ENCODE measurements around the gene MACROH2A1. TPM values are rescaled to one million over a fixed set of nuclear protein-coding genes. Genes with fewer than 3 reads are reported as not detected.
"Not testable (repeated sequence)": the region's sequence is repeated elsewhere in the genome, so short reads cannot be mapped to it uniquely, and the experiment has no call there.

Gene MACROH2A1
- total and polyA plus RNA-seq, 2 experiments from 2014 or later, result 115 to 125 TPM

DNA sequence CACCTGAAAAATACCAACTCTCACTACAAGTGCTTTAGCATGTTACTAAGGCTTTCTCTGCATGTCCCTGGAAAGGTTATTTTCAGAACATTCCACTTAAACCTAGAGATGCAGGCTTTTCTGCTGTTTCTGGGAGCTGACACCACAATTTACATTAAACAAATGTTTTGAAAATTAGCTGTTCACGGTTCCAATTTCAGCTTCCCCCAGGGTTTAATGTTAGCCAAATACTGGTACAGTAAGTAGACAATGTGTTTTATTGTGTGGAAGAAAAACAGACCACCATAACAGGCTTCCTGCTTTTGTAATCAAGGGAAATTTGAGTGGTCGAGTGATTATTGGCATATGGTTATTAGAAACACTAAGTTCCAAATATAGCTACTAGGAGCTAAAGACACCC is 32.0 kb downstream of the MACROH2A1 start:
- Histone ChIP-seq H3K79me2 (ENCODE audit: insufficient read depth) (peaks cover 82% of the 10 kb centered on the region), H3K9ac (no peak overlapping the region), H3F3A (ENCODE audit: insufficient read depth) (peaks cover 15% of the 10 kb centered on the region), H2AFZ (no peak overlapping the region), H3K27me3 (replicated peaks; ENCODE audit: insufficient read depth) (no peaks in the 10 kb centered on the region), H4K20me1 (ENCODE audit: insufficient read depth) (no peaks in the 10 kb centered on the region), H3K4me2 (ENCODE audit: unreplicated experiment) (no peak overlapping the region), H3K9me3 (ENCODE audit: low read depth) (no peaks in the 10 kb centered on the region), H3K9me2 (ENCODE audit: insufficient read depth) (no peaks in the 10 kb centered on the region), H3K36me3 (ENCODE audit: low read depth) (peaks cover 25% of the 10 kb centered on the region; the same call in 1 of the 2 replicates), H3K4me1 (ENCODE audit: insufficient read depth) (peaks cover 16% of the 10 kb centered on the region), H3K27ac (no peak overlapping the region), H3K4me3 (no peak overlapping the region)
- TF ChIP-seq EZH2 (IDR thresholded peaks at IDR 0.05; ENCODE audit: insufficient read depth, poor library complexity, severe bottlenecking) (no peak), EZH2phosphoT487 (IDR thresholded peaks at IDR 0.05; ENCODE audit: insufficient read depth, low read depth) (no peak)
- in situ Hi-C loops (cut with MboI), result no loop called here
- no peak for DNase-seq
- WGBS, 2 experiments (ENCODE audit: low coverage in 1 of 2, low lambda C conversion rate in 2 of 2, missing lambda C conversion rate in 2 of 2), result 97 to 98% methylated on average over 2 of the region's 2 CpGs

- Histone ChIP-seq H4K20me1 (ENCODE audit: insufficient read depth) (no peaks in the 10 kb centered on the region), H3K79me2 (ENCODE audit: insufficient read depth) (peaks cover 85% of the 10 kb centered on the region), H3K27ac (no peak overlapping the region)
These were observed 33.8 kb downstream of the MACROH2A1 start for GRCh38 chr5:135365281-135365680.

GRCh38 chr5:135364421-135365262 is 34.4 kb downstream of the MACROH2A1 start:
- no peaks in the 10 kb centered on the region for H3K4me1 ChIP-seq (ENCODE audit: insufficient read depth)
- H3K79me2 ChIP-seq (ENCODE audit: insufficient read depth), result peaks cover 79% of the 10 kb centered on the region
- H4K20me1 ChIP-seq (ENCODE audit: insufficient read depth), result no peaks in the 10 kb centered on the region
- TF ChIP-seq EZH2phosphoT487 (IDR thresholded peaks at IDR 0.05; ENCODE audit: insufficient read depth, low read depth), result no peak
- TF ChIP-seq EZH2 (IDR thresholded peaks at IDR 0.05; ENCODE audit: insufficient read depth, poor library complexity, severe bottlenecking), result no peak
- WGBS, 2 experiments (ENCODE audit: low coverage in 1 of 2, low lambda C conversion rate in 2 of 2, missing lambda C conversion rate in 2 of 2), result 84 to 91% methylated on average over 5 of the region's 5 CpGs
- no peaks in the 10 kb centered on the region for H3K9me3 ChIP-seq (ENCODE audit: low read depth)
- no peak overlapping the region for H3K4me2 ChIP-seq (ENCODE audit: unreplicated experiment)
- in situ Hi-C loops (cut with MboI), result no loop called here
- H3K9me2 ChIP-seq (ENCODE audit: insufficient read depth), result no peaks in the 10 kb centered on the region
- no peak overlapping the region for H3K27ac ChIP-seq
- H3K27me3 ChIP-seq (replicated peaks; ENCODE audit: insufficient read depth), result no peaks in the 10 kb centered on the region
- DNase-seq, result no peak
- H3F3A ChIP-seq (ENCODE audit: insufficient read depth), result no peaks in the 10 kb centered on the region
- no peak overlapping the region for H2AFZ ChIP-seq
- no peak overlapping the region for H3K4me3 ChIP-seq
- H3K9ac ChIP-seq, result no peak overlapping the region
- H3K36me3 ChIP-seq (ENCODE audit: low read depth), result peaks cover 21% of the 10 kb centered on the region

More at GRCh38 chr5:135365281-135365680, 33.8 kb downstream of the MACROH2A1 start:
- no peaks in the 10 kb centered on the region for H3K27me3 ChIP-seq (replicated peaks; ENCODE audit: insufficient read depth)
- DNase-seq, result no peak
- H3F3A ChIP-seq (ENCODE audit: insufficient read depth), result no peaks in the 10 kb centered on the region
- H3K36me3 ChIP-seq (ENCODE audit: low read depth), result peaks cover 24% of the 10 kb centered on the region
- H2AFZ ChIP-seq, result no peak overlapping the region
- in situ Hi-C loops (cut with MboI), result no loop called here
- H3K4me1 ChIP-seq (ENCODE audit: insufficient read depth), result no peaks in the 10 kb centered on the region
- no peak overlapping the region for H3K4me2 ChIP-seq (ENCODE audit: unreplicated experiment)
- H3K9me3 ChIP-seq (ENCODE audit: low read depth), result no peaks in the 10 kb centered on the region
- WGBS, 2 experiments (ENCODE audit: low coverage in 1 of 2, low lambda C conversion rate in 2 of 2, missing lambda C conversion rate in 2 of 2), result 88 to 94% methylated on average over 2 of the region's 2 CpGs
- H3K9ac ChIP-seq, result no peak overlapping the region
- no peak overlapping the region for H3K4me3 ChIP-seq
- TF ChIP-seq EZH2phosphoT487 (IDR thresholded peaks at IDR 0.05; ENCODE audit: insufficient read depth, low read depth) (no peak), EZH2 (IDR thresholded peaks at IDR 0.05; ENCODE audit: insufficient read depth, poor library complexity, severe bottlenecking) (no peak)
- H3K9me2 ChIP-seq (ENCODE audit: insufficient read depth), result no peaks in the 10 kb centered on the region

GRCh38 chr5:135363342-135363741 is 35.7 kb downstream of the MACROH2A1 start:
- H3F3A ChIP-seq (ENCODE audit: insufficient read depth); H3K4me2 ChIP-seq (ENCODE audit: unreplicated experiment); H2AFZ ChIP-seq; H3K9me3 ChIP-seq (ENCODE audit: low read depth); H3K9ac ChIP-seq; H3K9me2 ChIP-seq (ENCODE audit: insufficient read depth); H3K4me3 ChIP-seq; in situ Hi-C loops (cut with MboI); H3K27me3 ChIP-seq (replicated peaks; ENCODE audit: insufficient read depth); H3K4me1 ChIP-seq (ENCODE audit: insufficient read depth); H4K20me1 ChIP-seq (ENCODE audit: insufficient read depth); H3K27ac ChIP-seq; DNase-seq: not testable (repeated sequence)
- H3K79me2 ChIP-seq (ENCODE audit: insufficient read depth), result peaks cover 66% of the 10 kb centered on the region
- WGBS, 2 experiments (ENCODE audit: low coverage in 1 of 2, low lambda C conversion rate in 2 of 2, missing lambda C conversion rate in 2 of 2), result 97 to 100% methylated on average over 3 of the region's 3 CpGs
- peaks cover 15% of the 10 kb centered on the region for H3K36me3 ChIP-seq (ENCODE audit: low read depth)
